DMS114 treated with DMSO at 0.1 percent for 48 hours (cell line): ENCODE data around the gene ING4.
A peak's percentile ranks its signal among the peaks of the same experiment; 100 is the strongest.

Experiments
- DNase-seq: peaks from one replicate; lab custom pipeline; 2025; ENCODE audit not compliant: unreplicated experiment; lab: John Stamatoyannopoulos, UW

ING4 gene

GRCh38 chr12:6688543-6688998, 25.7 kb upstream of the ING4 start:
- no peak for DNase-seq

DNA sequence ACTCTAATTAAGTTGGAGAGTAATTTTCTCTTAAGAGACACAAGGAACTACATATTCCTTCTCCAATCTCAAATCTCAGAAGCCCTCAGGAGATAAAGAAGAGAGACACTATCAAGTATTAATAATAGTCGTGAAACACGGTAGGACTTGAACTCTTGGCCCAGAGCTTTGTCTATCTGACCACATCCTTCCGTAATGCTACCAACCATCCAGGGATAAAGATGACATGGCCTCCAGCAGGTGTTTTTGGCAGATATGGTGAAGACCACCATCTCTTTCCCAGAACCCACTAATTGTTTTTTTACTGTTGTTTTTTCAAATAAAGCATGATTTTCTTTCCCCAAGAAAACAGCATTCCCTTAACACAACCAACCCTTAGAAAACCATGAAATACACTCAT, 22.9 kb upstream of the ING4 start:
- no peak for DNase-seq

- DNase-seq = peak; percentile 30
Measured at GRCh38 chr12:6684609-6685008, 21.7 kb upstream of the ING4 start.

DNA sequence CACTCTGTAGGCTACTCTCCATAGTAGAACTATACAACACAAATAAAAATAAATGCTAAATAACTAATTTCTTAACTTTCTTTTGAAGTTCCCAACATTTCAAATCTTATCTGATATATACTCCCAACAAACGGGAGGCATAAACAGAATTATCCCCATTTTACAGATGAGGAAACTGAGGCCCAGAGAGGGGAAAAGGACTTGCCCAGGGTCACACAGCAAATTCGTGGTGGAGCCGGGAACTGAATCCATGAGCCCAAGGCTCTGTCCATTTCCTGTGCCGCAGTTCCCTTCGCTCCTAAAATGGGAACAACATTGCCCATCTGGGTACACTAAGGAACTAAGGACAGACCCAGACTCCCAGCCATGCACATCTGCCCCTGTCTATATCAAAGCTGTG, 14.0 kb upstream of the ING4 start:
- DNase-seq = no peak

GRCh38 chr12:6672143-6672542, 9.2 kb upstream of the ING4 start:
- no peak for DNase-seq

DNA sequence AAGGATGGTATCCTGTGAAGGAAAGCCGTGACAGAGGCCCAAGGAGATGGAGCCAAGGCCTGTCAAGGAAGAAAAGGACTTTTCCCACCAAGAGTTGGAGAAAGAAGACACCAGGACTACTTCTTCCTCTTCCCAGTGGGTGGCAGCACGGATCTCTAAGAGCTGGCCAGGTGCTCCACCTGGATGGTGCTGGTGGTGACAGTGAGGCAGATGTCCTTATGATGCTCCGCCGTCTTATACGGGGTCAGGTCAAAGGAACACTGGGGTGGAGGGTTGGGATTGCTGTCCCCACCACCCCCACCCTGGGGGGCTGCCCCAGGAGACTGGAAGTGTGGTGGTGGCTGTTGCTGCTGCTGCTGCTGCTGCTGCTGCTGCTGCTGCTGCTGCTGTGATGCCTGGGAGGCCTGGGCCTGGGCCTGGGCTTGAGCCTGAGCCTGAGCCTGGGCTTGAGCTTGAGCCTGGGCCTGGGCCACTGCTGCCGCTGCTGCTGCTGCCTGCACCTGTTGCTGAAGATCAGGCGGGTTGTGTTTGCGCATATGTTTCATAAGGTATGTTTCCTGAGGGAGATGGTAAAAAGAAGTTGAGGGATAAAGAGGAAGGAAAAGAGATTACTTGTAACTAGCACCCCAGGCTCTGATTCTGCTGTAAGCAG, 4.8 kb upstream of the ING4 start:
- DNase-seq = no peak

GRCh38 chr12:6666211-6666610, 3.3 kb upstream of the ING4 start:
- no peak for DNase-seq

GRCh38 chr12:6664902-6665301, 2.0 kb upstream of the ING4 start:
- DNase-seq = no peak

DNA sequence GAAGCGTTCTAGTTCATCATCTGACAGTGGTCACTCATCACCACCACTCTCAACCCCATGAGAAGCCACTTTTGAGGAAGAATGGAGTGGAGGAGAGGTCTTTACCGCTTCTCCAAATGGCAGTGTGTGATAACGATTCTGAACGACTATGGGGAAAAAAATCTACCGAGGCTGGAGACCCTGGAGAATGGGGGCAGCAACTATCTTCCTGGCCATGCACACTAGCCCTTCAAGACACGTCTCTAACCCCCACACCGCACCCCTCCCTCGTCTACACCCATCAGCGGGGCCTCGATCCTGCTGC, 365 bp downstream of the ING4 start:
- no peak for DNase-seq

GRCh38 chr12:6653987-6654386, 8.9 kb downstream of the ING4 start:
- no peak for DNase-seq

DNA sequence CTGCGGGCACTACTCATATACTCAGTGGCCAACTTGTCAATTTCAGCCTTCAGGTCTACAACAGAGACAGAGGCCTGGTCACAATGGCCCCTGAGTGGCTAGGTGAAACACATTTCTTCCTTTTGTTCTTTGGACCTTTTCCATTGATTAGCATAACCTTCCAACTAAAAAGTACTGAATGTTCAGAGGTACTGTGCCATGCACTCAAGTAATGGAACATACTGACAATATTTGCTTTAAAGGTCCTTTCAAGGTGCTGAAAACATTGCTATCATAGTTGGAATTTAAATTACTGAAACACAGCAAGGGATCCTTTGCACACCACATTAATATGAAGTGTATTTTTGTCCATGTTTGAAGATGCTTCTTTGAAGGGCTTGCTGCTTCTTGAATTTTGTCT, 9.6 kb downstream of the ING4 start:
- no peak for DNase-seq

DNA sequence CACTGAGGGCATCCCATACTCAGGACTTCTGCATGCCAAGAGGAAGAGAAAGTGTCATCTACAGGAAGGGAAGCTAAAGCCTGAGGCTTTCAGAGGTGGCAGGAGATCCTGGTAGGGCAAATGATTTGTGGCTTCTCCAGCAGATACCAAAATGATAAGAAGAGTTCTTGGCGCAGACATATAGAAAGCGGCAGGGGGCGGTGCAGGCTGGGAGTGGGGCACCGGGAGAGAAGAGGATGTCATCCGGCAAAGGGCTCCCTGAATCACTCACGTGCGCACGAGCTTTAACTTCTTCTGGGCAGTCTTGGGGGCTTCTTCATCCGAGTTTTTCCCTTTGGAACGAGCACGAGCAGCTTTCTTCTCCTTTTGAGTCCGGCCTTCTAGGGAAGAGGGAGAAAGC, 10.5 kb downstream of the ING4 start:
- DNase-seq = no peak

DNA sequence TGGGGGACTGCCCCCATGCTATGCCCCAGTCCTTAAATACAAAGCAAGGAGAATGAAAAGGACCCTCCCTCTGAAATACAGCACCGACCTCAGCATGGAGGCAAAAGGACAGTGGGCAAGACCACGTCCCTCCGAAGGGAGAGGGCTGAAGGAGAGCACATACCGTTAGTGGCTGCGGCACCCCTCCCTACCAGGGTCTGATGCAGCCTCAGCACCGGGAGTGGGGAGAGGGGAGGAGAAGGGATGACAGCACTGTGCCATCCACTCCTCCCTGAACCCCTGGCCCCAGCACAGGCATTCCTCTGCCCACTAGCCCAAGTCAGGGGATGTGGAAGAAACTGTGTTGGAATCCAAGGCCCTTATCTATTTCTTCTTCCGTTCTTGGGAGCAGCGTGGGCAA, 12.1 kb downstream of the ING4 start:
- no peak for DNase-seq

DNA sequence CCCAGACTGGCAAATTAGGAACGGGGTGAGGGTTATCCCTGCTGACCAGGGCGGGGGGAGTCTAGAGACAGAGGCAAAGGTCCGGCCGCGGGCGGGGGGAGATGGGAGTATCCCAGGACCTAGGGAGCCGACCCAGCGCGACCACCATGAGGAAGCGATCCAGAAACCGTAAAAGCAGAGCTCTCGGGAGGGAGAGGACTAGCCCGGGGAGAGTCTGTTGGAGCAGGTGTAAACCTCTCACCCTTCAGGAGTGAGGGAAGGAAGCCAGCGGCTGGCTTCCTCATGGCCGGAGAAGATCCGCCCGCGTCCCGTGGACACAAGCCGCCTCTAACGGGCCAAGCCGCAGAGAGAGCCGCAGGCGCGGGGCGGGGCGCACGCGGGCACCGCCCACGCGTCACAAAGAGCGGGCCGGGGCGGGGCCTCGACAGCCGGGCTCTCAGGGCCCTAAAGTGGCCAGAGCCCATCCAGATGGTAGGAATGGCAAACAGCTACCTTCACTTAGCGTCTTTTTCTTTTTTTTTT, 15.8 kb downstream of the ING4 start, which contains the start of gene ACRBP:
Gene ACRBP, minus strand, starts transcription at position 350 of the 522 bp plus-strand sequence. Its CDS starts 66 bp downstream, at position 284.
- DNase-seq = no peak

GRCh38 chr12:6646276-6647082, 16.4 kb downstream of the ING4 start:
- no peak for DNase-seq

GRCh38 chr12:6644903-6645302, 18.0 kb downstream of the ING4 start:
- no peak for DNase-seq

- DNase-seq = no peak
Measured at GRCh38 chr12:6644257-6644596, 18.7 kb downstream of the ING4 start.

GRCh38 chr12:6643569-6644256, 19.2 kb downstream of the ING4 start:
- no peak for DNase-seq

- DNase-seq = no peak
Measured at GRCh38 chr12:6641131-6641530, 21.8 kb downstream of the ING4 start.

- no peak for DNase-seq
Measured at GRCh38 chr12:6640497-6640896, 22.4 kb downstream of the ING4 start.

DNA sequence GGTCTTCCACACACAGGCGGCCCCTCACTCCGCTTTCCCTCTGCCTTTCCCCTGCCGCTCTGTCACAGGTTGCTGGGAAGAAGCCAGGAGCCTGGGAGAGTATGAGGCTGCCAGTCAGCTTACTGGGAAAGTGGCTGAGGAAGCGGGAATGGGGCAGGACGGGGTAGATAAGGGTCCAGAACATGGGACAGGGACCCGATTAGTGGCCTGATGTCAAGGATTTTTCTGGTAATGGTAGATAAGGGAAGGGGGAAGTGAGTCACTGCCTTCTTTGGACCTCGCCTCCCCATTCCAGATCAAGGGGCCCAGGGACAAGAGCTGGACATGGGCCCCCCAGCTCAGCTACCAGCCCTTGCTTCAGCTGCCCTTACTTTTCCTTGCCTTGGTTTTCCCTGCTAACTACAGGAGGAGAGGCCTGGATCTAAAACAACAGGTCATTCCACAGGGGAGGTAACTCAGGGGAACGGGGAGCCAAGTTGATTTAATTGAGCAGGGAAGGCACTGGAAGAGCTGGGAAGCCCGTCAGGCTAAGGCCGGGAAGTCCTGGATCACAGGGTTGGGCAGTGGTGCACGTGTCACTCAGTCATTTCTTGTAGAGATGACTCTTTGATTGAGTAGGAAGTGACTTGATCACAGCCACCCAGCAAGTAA, 23.6 kb downstream of the ING4 start:
- no peak for DNase-seq
